Measurements from ENCODE around the gene MFSD2A.

DNA sequence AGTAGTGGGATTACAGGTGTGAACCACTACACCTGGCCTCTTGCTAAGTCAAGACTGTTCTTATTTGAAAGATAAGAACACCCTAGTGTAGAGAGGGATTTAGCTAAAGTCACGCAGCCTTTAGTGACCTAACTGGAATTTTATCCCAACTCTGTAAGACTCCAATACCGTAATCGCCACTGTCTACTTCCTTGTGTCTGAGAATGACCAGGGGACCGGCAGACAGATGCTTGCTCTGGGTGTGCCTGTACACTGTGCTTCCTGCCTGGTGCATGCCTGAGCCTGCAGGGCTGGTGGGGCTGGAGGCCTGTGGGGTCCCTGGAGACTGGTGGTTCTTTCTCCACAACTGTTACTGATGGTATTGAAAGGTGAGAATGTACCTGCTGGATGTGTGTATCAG is 15.3 kb downstream of the MFSD2A start:
- no peak for TF ChIP-seq EZH2phosphoT487 (IDR thresholded peaks at IDR 0.05; ENCODE audit: borderline replicate concordance, low read length)
- TF ChIP-seq, protein P1, sequence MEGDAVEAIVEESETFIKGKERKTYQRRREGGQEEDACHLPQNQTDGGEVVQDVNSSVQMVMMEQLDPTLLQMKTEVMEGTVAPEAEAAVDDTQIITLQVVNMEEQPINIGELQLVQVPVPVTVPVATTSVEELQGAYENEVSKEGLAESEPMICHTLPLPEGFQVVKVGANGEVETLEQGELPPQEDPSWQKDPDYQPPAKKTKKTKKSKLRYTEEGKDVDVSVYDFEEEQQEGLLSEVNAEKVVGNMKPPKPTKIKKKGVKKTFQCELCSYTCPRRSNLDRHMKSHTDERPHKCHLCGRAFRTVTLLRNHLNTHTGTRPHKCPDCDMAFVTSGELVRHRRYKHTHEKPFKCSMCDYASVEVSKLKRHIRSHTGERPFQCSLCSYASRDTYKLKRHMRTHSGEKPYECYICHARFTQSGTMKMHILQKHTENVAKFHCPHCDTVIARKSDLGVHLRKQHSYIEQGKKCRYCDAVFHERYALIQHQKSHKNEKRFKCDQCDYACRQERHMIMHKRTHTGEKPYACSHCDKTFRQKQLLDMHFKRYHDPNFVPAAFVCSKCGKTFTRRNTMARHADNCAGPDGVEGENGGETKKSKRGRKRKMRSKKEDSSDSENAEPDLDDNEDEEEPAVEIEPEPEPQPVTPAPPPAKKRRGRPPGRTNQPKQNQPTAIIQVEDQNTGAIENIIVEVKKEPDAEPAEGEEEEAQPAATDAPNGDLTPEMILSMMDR (IDR thresholded peaks at IDR 0.05; ENCODE audit: low read depth, low read length, poor library complexity, severe bottlenecking) = no peak
